Measurements from ENCODE around the gene CACNA2D3. TPM values are rescaled to one million over a fixed set of nuclear protein-coding genes. Genes with fewer than 3 reads are reported as not detected.

CACNA2D3 gene
- total RNA-seq, 1 donor, result 4.3 TPM

GRCh38 chr3:54206874-54207273 lies 84.5 kb downstream of the CACNA2D3 start:
- DNase-seq (ENCODE audit: low read depth), result no peak
- no peak overlapping the region for H3K4me3 ChIP-seq (ENCODE audit: low read depth, low read length)
- no peak for TF ChIP-seq CTCF (IDR thresholded peaks at IDR 0.05; ENCODE audit: insufficient read depth, low read depth, low read length)

GRCh38 chr3:54211097-54211496 lies 88.7 kb downstream of the CACNA2D3 start:
- TF ChIP-seq CTCF (IDR thresholded peaks at IDR 0.05; ENCODE audit: insufficient read depth, low read depth, low read length), result no peak
- no peak overlapping the region for H3K4me3 ChIP-seq (ENCODE audit: low read depth, low read length)
- DNase-seq (ENCODE audit: low read depth), result no peak

GRCh38 chr3:54212723-54213122 lies 90.4 kb downstream of the CACNA2D3 start:
- H3K4me3 ChIP-seq (ENCODE audit: low read depth, low read length), result no peak overlapping the region
- no peak for TF ChIP-seq CTCF (IDR thresholded peaks at IDR 0.05; ENCODE audit: insufficient read depth, low read depth, low read length)
- DNase-seq (ENCODE audit: low read depth), result no peak

GRCh38 chr3:54213907-54214306 lies 91.6 kb downstream of the CACNA2D3 start:
- H3K4me3 ChIP-seq (ENCODE audit: low read depth, low read length), result no peak overlapping the region
- DNase-seq (ENCODE audit: low read depth), result no peak
- TF ChIP-seq CTCF (IDR thresholded peaks at IDR 0.05; ENCODE audit: insufficient read depth, low read depth, low read length), result no peak

- DNase-seq (ENCODE audit: low read depth), result no peak
- TF ChIP-seq CTCF (IDR thresholded peaks at IDR 0.05; ENCODE audit: insufficient read depth, low read depth, low read length), result no peak
- no peak overlapping the region for H3K4me3 ChIP-seq (ENCODE audit: low read depth, low read length)
These were observed 92.5 kb downstream of the CACNA2D3 start for GRCh38 chr3:54214845-54215244.

GRCh38 chr3:54215521-54215920 lies 93.2 kb downstream of the CACNA2D3 start:
- DNase-seq (ENCODE audit: low read depth), result no peak
- no peak for TF ChIP-seq CTCF (IDR thresholded peaks at IDR 0.05; ENCODE audit: insufficient read depth, low read depth, low read length)

GRCh38 chr3:54217828-54218227 lies 95.5 kb downstream of the CACNA2D3 start:
- no peak for DNase-seq (ENCODE audit: low read depth)
- H3K4me3 ChIP-seq (ENCODE audit: low read depth, low read length), result no peak overlapping the region
- TF ChIP-seq CTCF (IDR thresholded peaks at IDR 0.05; ENCODE audit: insufficient read depth, low read depth, low read length), result no peak

More at GRCh38 chr3:54215521-54215920, 93.2 kb downstream of the CACNA2D3 start:
- no peak overlapping the region for H3K4me3 ChIP-seq (ENCODE audit: low read depth, low read length)
